Activated CD4-positive, alpha-beta T cell treated with anti-CD3 and anti-CD28 coated beads for 36 hours (primary cell): Measurements from ENCODE around the gene E4F1. TPM values are rescaled to one million over a fixed set of nuclear protein-coding genes. Genes with fewer than 3 reads are reported as not detected.
A peak's percentile ranks its signal among the peaks of the same experiment; 100 is the strongest.

Source experiments
- ATAC-seq: fragments of 200-7000 bp; cut with Tn5 transposase; one replicate; pipeline ENCODE4 v1.10.0; 2021; ENCODE audit warnings: mild to moderate bottlenecking, moderate library complexity
- CTCF ChIA-PET: fragments of 350-600 bp; sonication (Branson Sonifier 250); formaldehyde crosslinking; loops from one replicate; lab custom pipeline; 2021; ENCODE audit warnings: antibody characterized with exemption; lab: Charles Lee
- POLR2A ChIA-PET: fragments of 350-600 bp; sonication (Branson Sonifier 250); formaldehyde crosslinking; loops from one replicate; lab custom pipeline; 2021; ENCODE audit warnings: antibody characterized with exemption, inconsistent platforms; lab: Charles Lee
- DNase-seq: peaks from one replicate; pipeline ENCODE4 v3.0.0-alpha.2; 2020
- H3K27ac Mint-ChIP-seq: one replicate; pipeline ENCODE4 v1.8.0; 2021; ENCODE audit warnings: mixed read lengths
- H3K27me3 Mint-ChIP-seq: one replicate; pipeline ENCODE4 v1.8.0; 2021; ENCODE audit warnings: mixed read lengths
- H3K36me3 Mint-ChIP-seq: one replicate; pipeline ENCODE4 v1.8.0; 2021; ENCODE audit warnings: low read depth, mixed read lengths
- H3K4me1 Mint-ChIP-seq: one replicate; pipeline ENCODE4 v1.8.0; 2021; ENCODE audit warnings: mixed read lengths
- H3K4me3 Mint-ChIP-seq: one replicate; pipeline ENCODE4 v1.8.0; 2021; ENCODE audit warnings: mild to moderate bottlenecking, moderate library complexity, mixed read lengths
- H3K9me3 Mint-ChIP-seq: one replicate; pipeline ENCODE4 v1.8.0; 2021; ENCODE audit warnings: low read depth, mixed read lengths
- intact Hi-C, 2 experiments: fragments of 100-400 bp; cut with DNase I in 1 of 2; cut with micrococcal nuclease in 1 of 2; formaldehyde crosslinking; loops; one replicate each; pipeline versions ENCODE4 v1.14.2 to v1.15.1; 2022 to 2024; cut with DNase I, micrococcal nuclease
- total RNA-seq, 2 experiments: library from RNA; stranded (reverse); gene quantifications; one replicate each; pipeline ENCODE4 v1.2.3, GENCODE V29; 2021

Gene E4F1
- total RNA-seq, 2 experiments from 2014 or later: 18.0 to 18.6 TPM

DNA sequence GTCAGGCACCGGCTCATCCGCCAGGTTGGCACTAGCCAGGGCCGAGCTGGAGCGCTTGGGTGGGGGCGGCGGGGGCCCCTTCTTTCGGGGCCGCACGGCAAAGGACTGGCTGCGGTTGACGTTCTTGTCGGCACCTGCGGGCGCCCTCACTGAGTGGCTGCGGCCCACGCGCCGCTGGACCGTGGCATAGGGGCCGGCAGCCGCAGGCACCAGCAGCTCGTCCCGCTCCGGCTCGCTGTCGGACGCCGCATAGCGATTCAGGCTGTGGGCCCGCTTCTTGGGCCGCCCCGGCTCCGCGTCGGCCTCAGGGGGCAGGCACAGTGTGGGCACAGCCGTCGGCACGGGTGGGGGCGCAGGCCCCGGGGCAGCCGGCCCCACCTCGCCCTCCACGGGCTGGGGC lies 42.9 kb upstream of the E4F1 start:
- intact Hi-C loops: no loop called here
- peaks cover 8% of the 10 kb centered on the region for H3K36me3 Mint-ChIP-seq
- H3K4me3 Mint-ChIP-seq: no peak overlapping the region
- H3K4me1 Mint-ChIP-seq: no peaks in the 10 kb centered on the region
- POLR2A ChIA-PET: no interaction called here
- H3K27ac Mint-ChIP-seq: no peak overlapping the region
- no peaks in the 10 kb centered on the region for H3K27me3 Mint-ChIP-seq
- CTCF ChIA-PET: no interaction called here
- DNase-seq: no peak
- no peaks in the 10 kb centered on the region for H3K9me3 Mint-ChIP-seq
- no peak for ATAC-seq

DNA sequence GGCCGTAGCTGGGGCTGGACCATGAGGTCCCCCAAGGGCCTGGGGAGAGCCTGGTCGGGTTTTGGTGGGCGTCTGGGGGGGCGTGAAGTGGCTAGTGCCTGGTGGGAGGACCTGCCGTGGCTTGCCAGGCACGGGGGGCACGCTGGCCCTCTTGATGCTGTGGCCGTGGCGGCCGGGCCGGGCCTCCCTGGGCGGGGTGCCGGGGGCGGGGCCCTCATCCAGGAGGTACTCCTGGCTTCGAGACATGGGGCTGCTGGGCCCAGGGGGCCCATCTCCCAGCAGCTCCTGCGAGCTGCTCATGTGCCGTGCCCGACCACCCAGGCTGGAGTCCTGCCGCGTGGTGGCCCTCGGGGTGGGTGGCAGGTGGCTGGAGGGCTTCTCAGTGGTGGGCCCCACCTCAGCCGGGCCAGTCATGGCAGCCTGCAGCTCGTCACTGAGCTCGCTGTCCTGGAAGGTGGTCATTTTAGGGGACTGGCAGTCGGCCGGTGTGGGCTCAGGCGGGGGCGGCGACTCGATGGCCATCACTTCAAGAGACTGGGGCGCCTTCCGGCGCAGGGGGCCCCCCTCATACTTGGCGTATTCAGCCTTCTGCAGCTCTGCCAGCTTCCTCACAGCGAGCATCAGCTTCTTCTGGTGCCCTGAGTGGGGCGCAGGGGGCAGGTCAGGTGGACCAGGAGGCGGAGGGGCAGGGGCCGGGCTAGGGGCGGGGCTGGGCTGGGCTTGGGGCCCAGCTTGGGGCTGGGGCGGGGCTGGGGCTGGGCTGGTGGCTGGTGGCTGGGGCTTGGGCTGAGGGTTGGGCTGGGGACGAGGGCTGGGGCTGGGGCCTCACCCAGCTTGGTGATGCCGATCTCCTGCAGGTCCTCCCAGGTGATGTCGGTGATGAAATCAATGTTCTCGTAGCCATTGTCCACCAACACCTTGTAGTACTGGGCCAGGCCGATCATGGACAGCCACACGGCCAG lies 42.1 kb upstream of the E4F1 start:
- ChIA-PET POLR2A (interaction anchor here (0.5 to 1.4 kb wide), 2 partner anchors 26 to 121 kb away, joined by 3 to 6 read pairs; partner anchors contain the start of gene TRAF7), CTCF (no interaction called here)
- Mint-ChIP-seq H3K36me3 (peaks cover 4% of the 10 kb centered on the region), H3K27ac (no peak overlapping the region), H3K9me3 (no peaks in the 10 kb centered on the region), H3K27me3 (no peaks in the 10 kb centered on the region), H3K4me3 (no peak overlapping the region), H3K4me1 (no peaks in the 10 kb centered on the region)
- ATAC-seq (no peak), DNase-seq (peak; percentile 23)
- intact Hi-C loops: no loop called here

DNA sequence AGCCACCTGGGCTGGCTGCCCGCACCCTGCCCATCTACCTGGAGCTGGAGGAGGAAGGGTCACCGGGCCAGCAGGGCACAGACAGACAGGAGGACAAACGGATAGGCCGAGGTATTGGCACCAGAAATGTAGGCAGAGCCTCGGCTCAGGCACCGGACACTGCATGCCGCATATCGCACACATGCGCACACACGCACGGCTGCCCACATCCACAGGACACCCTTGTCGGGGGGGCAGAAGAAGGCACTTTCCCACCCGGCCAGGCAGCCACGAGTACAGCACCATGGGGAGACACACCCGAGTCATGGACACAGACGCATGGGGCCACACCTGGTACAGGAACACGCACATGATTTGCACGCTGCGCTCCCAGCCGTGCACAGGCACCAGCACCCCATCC lies 41.4 kb upstream of the E4F1 start:
- ChIA-PET POLR2A (interaction anchor here (1.4 kb wide), 1 partner anchor 26 kb away, joined by 6 read pairs; the partner anchor contains the start of gene TRAF7), CTCF (no interaction called here)
- Mint-ChIP-seq H3K4me3 (no peak overlapping the region), H3K27ac (no peak overlapping the region), H3K9me3 (no peaks in the 10 kb centered on the region), H3K4me1 (no peaks in the 10 kb centered on the region), H3K36me3 (peaks cover 3% of the 10 kb centered on the region), H3K27me3 (no peaks in the 10 kb centered on the region)
- intact Hi-C loops: no loop called here
- ATAC-seq (no peak), DNase-seq (no peak)

DNA sequence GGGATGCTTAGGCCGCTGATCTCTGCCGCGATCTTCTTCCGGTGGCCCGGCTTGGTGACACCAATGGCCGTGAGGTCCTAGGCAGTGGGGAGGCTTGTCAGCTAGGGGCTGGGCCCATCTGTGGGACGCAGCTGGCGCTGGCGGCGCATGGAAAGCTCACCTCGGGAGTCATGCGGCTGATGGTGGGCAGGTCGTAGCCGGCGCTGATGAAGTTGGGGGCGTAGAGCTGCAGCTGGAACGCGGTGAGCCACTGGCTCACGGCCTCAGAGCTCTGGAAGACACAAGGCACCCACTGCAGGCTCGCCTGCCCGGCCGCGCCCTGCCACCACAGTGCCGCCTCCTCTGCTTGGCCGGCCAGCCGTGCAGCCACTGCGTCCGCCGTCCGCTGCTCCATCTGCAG lies 39.7 kb upstream of the E4F1 start:
- Mint-ChIP-seq H3K27ac (no peak overlapping the region), H3K4me3 (no peak overlapping the region), H3K9me3 (no peaks in the 10 kb centered on the region), H3K27me3 (no peaks in the 10 kb centered on the region), H3K36me3 (no peaks in the 10 kb centered on the region), H3K4me1 (no peaks in the 10 kb centered on the region)
- intact Hi-C loops: no loop called here
- POLR2A ChIA-PET: no interaction called here
- no peak for DNase-seq
- CTCF ChIA-PET: no interaction called here
- ATAC-seq: no peak

DNA sequence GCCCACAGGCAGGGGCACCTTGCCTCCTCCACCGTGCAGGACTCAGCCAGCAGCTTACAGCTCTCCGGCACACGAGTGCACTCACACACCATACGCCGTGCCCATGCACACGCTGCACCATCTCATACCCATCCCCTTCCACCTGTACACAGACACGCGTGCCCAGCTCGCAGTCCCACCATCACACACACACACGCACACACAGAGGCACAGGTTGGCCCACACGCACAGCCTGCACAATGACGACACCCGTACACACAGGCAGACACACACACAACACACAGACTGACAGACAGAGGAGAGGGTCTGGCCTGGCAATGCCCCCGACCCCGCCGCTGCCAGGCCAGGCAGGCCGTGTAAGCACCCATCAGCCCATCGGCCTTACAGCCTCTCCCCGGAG lies 39.0 kb upstream of the E4F1 start:
- no peaks in the 10 kb centered on the region for H3K9me3 Mint-ChIP-seq
- intact Hi-C loops: no loop called here
- POLR2A ChIA-PET: no interaction called here
- CTCF ChIA-PET: no interaction called here
- H3K27me3 Mint-ChIP-seq: no peaks in the 10 kb centered on the region
- H3K27ac Mint-ChIP-seq: no peak overlapping the region
- no peak overlapping the region for H3K4me3 Mint-ChIP-seq
- ATAC-seq: no peak
- H3K4me1 Mint-ChIP-seq: no peaks in the 10 kb centered on the region
- no peak for DNase-seq
- no peaks in the 10 kb centered on the region for H3K36me3 Mint-ChIP-seq

DNA sequence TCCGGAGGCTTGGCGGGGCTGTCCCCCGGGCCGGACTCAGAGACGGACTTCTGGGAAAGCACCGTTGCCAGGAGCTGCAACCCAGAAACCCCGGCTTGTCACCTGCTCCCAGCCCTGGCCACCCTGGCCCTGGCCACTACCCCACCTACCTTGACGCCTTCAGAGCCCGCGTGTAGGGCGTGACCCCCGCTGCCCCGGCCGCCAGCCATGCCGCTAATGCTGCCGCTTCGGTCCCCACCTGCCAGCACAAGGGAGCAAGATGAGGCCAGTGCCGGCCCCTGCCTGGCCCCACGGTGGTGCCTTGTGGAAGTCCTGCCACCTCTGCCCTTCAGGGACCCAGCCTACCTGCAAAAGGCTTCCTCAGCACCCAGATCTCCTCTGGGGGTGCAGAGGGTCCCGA lies 38.4 kb upstream of the E4F1 start:
- Mint-ChIP-seq H3K4me1 (no peaks in the 10 kb centered on the region), H3K9me3 (no peaks in the 10 kb centered on the region), H3K27me3 (no peaks in the 10 kb centered on the region), H3K4me3 (no peak overlapping the region), H3K36me3 (no peaks in the 10 kb centered on the region), H3K27ac (no peak overlapping the region)
- DNase-seq: no peak
- ATAC-seq: no peak
- POLR2A ChIA-PET: no interaction called here
- CTCF ChIA-PET: no interaction called here
- intact Hi-C loops: no loop called here

DNA sequence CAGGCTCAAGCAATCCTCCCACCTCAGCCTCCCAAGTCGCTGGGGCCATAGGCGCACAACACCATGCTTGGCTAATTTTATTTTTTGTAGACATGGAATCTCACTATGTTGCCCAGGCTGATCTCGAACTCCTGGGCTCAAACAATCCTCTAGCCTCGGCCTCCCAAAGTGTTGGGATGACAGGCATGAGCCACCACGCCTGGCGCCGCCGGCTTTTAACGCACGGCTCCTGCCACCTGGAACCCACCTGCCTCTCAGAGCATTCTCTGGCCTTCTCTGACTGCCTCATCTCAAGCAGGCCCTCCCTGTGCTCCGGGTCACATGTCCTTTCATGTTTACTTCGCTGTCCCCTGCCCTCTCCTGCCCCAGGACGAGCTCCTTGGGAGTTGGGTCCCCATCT lies 37.3 kb upstream of the E4F1 start:
- Mint-ChIP-seq H3K27ac (no peak overlapping the region), H3K4me3 (no peak overlapping the region), H3K4me1 (no peaks in the 10 kb centered on the region), H3K36me3 (no peaks in the 10 kb centered on the region), H3K9me3 (no peaks in the 10 kb centered on the region), H3K27me3 (no peaks in the 10 kb centered on the region)
- ChIA-PET CTCF (no interaction called here), POLR2A (no interaction called here)
- DNase-seq (no peak), ATAC-seq (no peak)
- intact Hi-C loops: no loop called here

DNA sequence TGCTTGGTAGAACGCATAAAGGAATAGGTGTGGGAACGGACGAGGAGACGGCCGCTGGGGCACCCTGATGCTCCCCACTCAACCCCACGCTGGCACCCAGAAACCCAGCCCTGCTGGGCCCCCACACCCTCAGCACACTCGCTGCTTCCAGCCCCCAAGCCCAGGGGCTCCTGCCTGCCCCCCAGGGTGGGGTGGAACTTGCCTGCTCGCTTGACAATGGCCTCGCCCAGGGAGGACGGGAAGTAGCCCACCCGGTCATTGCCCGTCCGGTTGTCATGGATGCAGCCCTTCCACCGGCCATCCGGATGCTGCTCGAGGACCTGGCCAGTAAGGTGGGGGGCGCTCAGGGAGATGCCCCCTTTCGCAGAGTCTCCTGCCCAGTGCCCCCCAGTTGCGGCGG lies 36.9 kb upstream of the E4F1 start:
- no peak overlapping the region for H3K27ac Mint-ChIP-seq
- POLR2A ChIA-PET: no interaction called here
- CTCF ChIA-PET: no interaction called here
- H3K9me3 Mint-ChIP-seq: no peaks in the 10 kb centered on the region
- no peaks in the 10 kb centered on the region for H3K4me1 Mint-ChIP-seq
- ATAC-seq (no peak), DNase-seq (no peak)
- intact Hi-C loops: no loop called here
- no peak overlapping the region for H3K4me3 Mint-ChIP-seq
- H3K36me3 Mint-ChIP-seq: no peaks in the 10 kb centered on the region
- H3K27me3 Mint-ChIP-seq: no peaks in the 10 kb centered on the region

DNA sequence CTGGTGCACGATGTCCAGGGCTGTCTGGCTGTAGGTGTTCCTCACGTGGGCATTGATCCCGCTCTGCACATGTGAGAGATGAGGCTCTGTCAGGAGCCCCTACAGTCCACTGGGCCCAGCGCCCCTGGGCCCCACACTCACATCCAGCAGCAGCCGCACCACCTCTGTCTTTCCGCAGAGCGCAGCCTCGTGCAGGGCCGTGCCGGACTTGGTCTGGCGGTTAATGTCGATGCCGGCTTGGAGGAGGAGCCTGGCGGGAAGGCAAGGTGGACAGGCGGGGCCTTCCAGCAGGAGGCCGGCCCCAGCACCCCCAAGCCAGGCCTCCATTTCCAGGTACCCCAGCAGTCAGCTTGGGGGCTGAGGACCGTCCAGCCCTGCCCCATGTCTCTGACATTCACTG lies 36.2 kb upstream of the E4F1 start:
- DNase-seq (no peak), ATAC-seq (no peak)
- no peak overlapping the region for H3K4me3 Mint-ChIP-seq
- CTCF ChIA-PET: no interaction called here
- no peaks in the 10 kb centered on the region for H3K4me1 Mint-ChIP-seq
- no peak overlapping the region for H3K27ac Mint-ChIP-seq
- H3K9me3 Mint-ChIP-seq: no peaks in the 10 kb centered on the region
- no peaks in the 10 kb centered on the region for H3K27me3 Mint-ChIP-seq
- no peaks in the 10 kb centered on the region for H3K36me3 Mint-ChIP-seq
- POLR2A ChIA-PET: interaction anchor here (0.7 kb wide), 1 partner anchor 247 kb away, joined by 4 read pairs; no protein-coding TSS in a partner anchor
- intact Hi-C loops: no loop called here

DNA sequence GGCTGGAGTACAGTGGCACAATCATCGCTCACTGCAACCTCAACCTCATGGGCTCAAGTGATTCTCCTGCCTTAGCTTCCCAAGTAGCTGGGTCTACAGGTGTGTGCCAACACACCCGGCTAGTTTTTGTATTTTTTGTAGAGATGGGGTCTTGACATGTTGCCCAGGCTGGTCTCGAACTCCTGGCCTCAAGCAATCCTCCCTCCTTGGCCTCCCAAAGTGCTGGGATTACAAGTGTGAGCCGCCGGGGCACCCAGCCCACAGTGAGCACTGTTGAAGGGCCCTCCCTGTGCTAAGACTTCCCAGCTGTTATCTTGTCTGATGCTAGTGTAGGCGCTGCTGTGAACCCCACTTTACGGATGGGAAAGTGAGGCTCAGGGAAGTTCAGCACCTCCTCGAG lies 35.0 kb upstream of the E4F1 start:
- ChIA-PET CTCF (no interaction called here), POLR2A (interaction anchor here (1.1 kb wide), 1 partner anchor 33 kb away, joined by 6 read pairs; the partner anchor contains the start of gene TRAF7)
- Mint-ChIP-seq H3K4me1 (no peaks in the 10 kb centered on the region), H3K27me3 (no peaks in the 10 kb centered on the region), H3K27ac (no peak overlapping the region), H3K4me3 (no peak overlapping the region), H3K9me3 (no peaks in the 10 kb centered on the region), H3K36me3 (no peaks in the 10 kb centered on the region)
- no peak for ATAC-seq
- intact Hi-C loops: no loop called here
- DNase-seq: no peak

DNA sequence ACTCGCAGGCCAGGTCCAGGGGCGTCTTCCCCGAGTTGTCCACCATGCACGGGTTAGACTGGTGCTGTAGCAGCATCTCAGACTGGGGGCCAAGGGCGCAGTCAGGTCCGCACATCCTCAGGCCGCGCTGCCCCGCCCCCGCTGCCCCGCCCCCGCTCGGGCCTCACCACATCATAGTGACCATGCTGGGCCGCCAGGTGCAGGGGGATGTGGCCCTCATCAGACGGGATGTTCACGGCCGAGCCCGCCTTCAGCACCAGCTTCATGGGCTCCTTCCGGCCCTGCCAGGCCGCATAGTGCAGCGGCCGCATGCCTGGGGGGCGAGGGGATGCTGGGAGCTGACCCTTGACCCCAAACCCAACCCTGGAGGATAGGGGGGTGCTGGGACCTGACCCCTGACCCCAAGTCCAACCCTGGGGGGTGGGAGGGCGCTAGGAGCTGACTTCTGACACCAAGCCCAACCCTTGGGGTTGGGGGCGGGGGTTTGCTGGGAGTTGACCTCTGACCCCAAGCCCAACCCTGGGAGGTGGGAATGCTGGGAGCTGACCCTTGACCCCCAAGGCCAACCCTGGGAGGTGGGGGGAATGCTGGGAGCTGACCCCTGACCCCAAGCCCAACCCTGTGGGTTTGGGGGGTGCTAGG lies 34.0 kb upstream of the E4F1 start:
- Mint-ChIP-seq H3K27me3 (no peaks in the 10 kb centered on the region), H3K9me3 (no peaks in the 10 kb centered on the region), H3K4me1 (no peaks in the 10 kb centered on the region), H3K27ac (no peak overlapping the region), H3K4me3 (no peak overlapping the region), H3K36me3 (no peaks in the 10 kb centered on the region)
- ChIA-PET CTCF (interaction anchor here (0.6 kb wide), 1 partner anchor 22 kb away, joined by 3 read pairs; no protein-coding TSS in a partner anchor), POLR2A (interaction anchor here (0.7 kb wide), 1 partner anchor 201 kb away, joined by 3 read pairs; no protein-coding TSS in a partner anchor)
- intact Hi-C loops: no loop called here
- ATAC-seq: no peak
- DNase-seq: no peak
